Neural cell (in vitro differentiated cells): Measurements from ENCODE around the gene SLC4A9. TPM values are rescaled to one million over a fixed set of nuclear protein-coding genes. Genes with fewer than 3 reads are reported as not detected.

Experiments used
- H2AFZ ChIP-seq: fragments of 200-600, 300-800 bp; sonication (generic), shearing (Covaris generic); 2 replicates; pipeline ENCODE4 v1.6.0; 2014; ENCODE audit warnings: low read depth, mild to moderate bottlenecking, antibody characterized with exemption, low read length, moderate library complexity
- H3F3A ChIP-seq: fragments of 200-600 bp; shearing (Covaris generic); 2 replicates; pipeline ENCODE4 v1.6.1; 2016; ENCODE audit warnings: mild to moderate bottlenecking, moderate library complexity, mixed read lengths, antibody characterized with exemption, low read length; ENCODE audit not compliant: insufficient read depth, poor library complexity, severe bottlenecking
- H3K27ac ChIP-seq: fragments of 200-600, 300-800 bp; sonication (generic), shearing (Covaris generic); 2 replicates; pipeline ENCODE4 v1.5.1; 2014; ENCODE audit warnings: mild to moderate bottlenecking, low read length, moderate library complexity
- H3K27me3 ChIP-seq: fragments of 300-800, 200-600 bp; sonication (generic), shearing (Covaris generic); 2 replicates; pipeline ENCODE4 v1.6.0; 2014; ENCODE audit warnings: mild to moderate bottlenecking, low read depth, low read length, moderate library complexity; ENCODE audit not compliant: insufficient read depth
- H3K36me3 ChIP-seq: fragments of 300-800, 200-600 bp; sonication (generic), shearing (Covaris generic); 2 replicates; pipeline ENCODE4 v1.5.1; 2014; ENCODE audit warnings: mild to moderate bottlenecking, antibody characterized with exemption, low read length, moderate library complexity; ENCODE audit not compliant: insufficient read depth
- H3K4me2 ChIP-seq: fragments of 300-800, 200-600 bp; sonication (generic), shearing (Covaris generic); 2 replicates; pipeline ENCODE4 v1.6.0; 2014; ENCODE audit warnings: mild to moderate bottlenecking, low read length
- H3K4me3 ChIP-seq: fragments of 300-800, 200-600 bp; sonication (generic), shearing (Covaris generic); 2 replicates; pipeline ENCODE4 v1.5.1; 2014; ENCODE audit warnings: mild to moderate bottlenecking, low read length, moderate library complexity
- H3K79me2 ChIP-seq: fragments of 200-600 bp; shearing (Covaris generic); replicated peaks from 2 replicates; pipeline ENCODE4 v1.6.0; 2014; ENCODE audit warnings: mild to moderate bottlenecking, low read length, moderate library complexity; ENCODE audit not compliant: insufficient read depth
- H3K9ac ChIP-seq: fragments of 300-800, 200-600 bp; sonication (generic), shearing (Covaris generic); 2 replicates; pipeline ENCODE4 v1.6.1; 2016; ENCODE audit warnings: mild to moderate bottlenecking, low read length, mixed read lengths
- H3K9me2 ChIP-seq: fragments of 200-600 bp; shearing (Covaris generic); 2 replicates; pipeline ENCODE4 v1.6.1; 2016; ENCODE audit warnings: mild to moderate bottlenecking, low read length, mixed read lengths; ENCODE audit not compliant: insufficient read depth
- H3K9me3 ChIP-seq: fragments of 200-600, 300-800 bp; sonication (generic), shearing (Covaris generic); 2 replicates; pipeline ENCODE4 v1.6.1; 2016; ENCODE audit warnings: mild to moderate bottlenecking, mixed run types, low read length, moderate library complexity, mixed read lengths
- H4K20me1 ChIP-seq: fragments of 200-600 bp; shearing (Covaris generic); 2 replicates; pipeline ENCODE4 v1.6.1; 2016; ENCODE audit warnings: mild to moderate bottlenecking, mixed run types; ENCODE audit not compliant: insufficient read depth
- EP300 ChIP-seq: fragments of 450-650 bp; conservative IDR thresholded peaks from 2 replicates; pipeline ENCODE4 v1.6.1; 2014; ENCODE audit warnings: antibody characterized with exemption, mild to moderate bottlenecking, moderate library complexity; ENCODE audit not compliant: poor library complexity, severe bottlenecking
- EZH2 ChIP-seq: fragments of 200-600, 300-800 bp; shearing (Covaris generic), sonication (generic); IDR thresholded peaks from 2 replicates; pipeline ENCODE4 v1.6.1; 2014; ENCODE audit warnings: antibody characterized with exemption, low read length, borderline replicate concordance, mild to moderate bottlenecking; ENCODE audit not compliant: insufficient read depth, poor library complexity, severe bottlenecking
- MXI1 ChIP-seq: fragments of 450-650 bp; conservative IDR thresholded peaks from 2 replicates; pipeline ENCODE4 v1.6.1; 2014; ENCODE audit warnings: antibody characterized with exemption, mild to moderate bottlenecking; ENCODE audit not compliant: poor library complexity, severe bottlenecking
- POLR2AphosphoS5 ChIP-seq: IDR thresholded peaks from 2 replicates; pipeline ENCODE4 v1.6.1; 2012
- RAD21 ChIP-seq: fragments of 450-650 bp; conservative IDR thresholded peaks from 2 replicates; pipeline ENCODE4 v1.6.1; 2014; ENCODE audit warnings: antibody characterized with exemption, mild to moderate bottlenecking, moderate library complexity
- SMC3 ChIP-seq: fragments of 450-650 bp; conservative IDR thresholded peaks from 2 replicates; pipeline ENCODE4 v1.6.1; 2014; ENCODE audit warnings: antibody characterized with exemption, mild to moderate bottlenecking, moderate library complexity; ENCODE audit not compliant: poor library complexity
- TAF1 ChIP-seq: IDR thresholded peaks from 2 replicates; pipeline ENCODE4 v1.6.1; 2012; ENCODE audit warnings: low read depth
- polyA plus RNA-seq: library from polyadenylated mRNA; depleted of rRNA; stranded (reverse); fragments of >200 nt; gene quantifications from 2 replicates; pipeline ENCODE4 v1.2.3, GENCODE V29; 2014
- TF ChIP-seq, protein P1 (sequence below): fragments of 450-650 bp; IDR thresholded peaks from 2 replicates; pipeline ENCODE4 v1.5.1; 2014; ENCODE audit warnings: antibody characterized with exemption, mild to moderate bottlenecking, moderate library complexity; ENCODE audit not compliant: poor library complexity, severe bottlenecking
- TF ChIP-seq, protein P2 (sequence below): IDR thresholded peaks from 2 replicates; pipeline ENCODE4 v1.6.1; 2012; ENCODE audit warnings: borderline replicate concordance

Gene SLC4A9
- polyA plus RNA-seq, 1 donor from 2014 or later, result not detected

DNA sequence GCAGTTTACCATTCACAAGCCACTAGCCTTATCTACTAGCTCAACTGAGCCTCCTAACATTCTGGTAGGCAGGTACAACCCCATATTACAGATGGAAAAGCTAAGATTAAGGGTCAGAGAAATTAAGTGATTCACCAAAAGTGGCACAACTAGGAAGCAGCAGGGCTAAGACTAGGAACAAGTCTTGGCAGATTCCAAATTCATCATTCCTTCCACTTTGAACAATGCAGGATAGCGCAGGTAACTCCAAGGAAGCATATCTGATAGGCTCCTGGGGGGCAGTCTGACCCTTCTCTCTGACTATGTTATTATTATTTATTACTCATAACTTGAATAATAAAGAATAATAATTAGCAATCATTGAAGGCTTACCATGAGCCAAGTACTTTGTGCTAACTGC, 22.1 kb upstream of the SLC4A9 start:
- Histone ChIP-seq H4K20me1 (no peaks in the 10 kb centered on the region), H3K79me2 (no peaks in the 10 kb centered on the region), H3K36me3 (no peaks in the 10 kb centered on the region), H2AFZ (no peak overlapping the region), H3K27me3 (no peaks in the 10 kb centered on the region), H3K9me3 (no peaks in the 10 kb centered on the region), H3K27ac (no peak overlapping the region), H3K4me2 (no peak overlapping the region), H3K9me2 (no peaks in the 10 kb centered on the region), H3F3A (no peaks in the 10 kb centered on the region), H3K4me3 (no peak overlapping the region), H3K9ac (no peak overlapping the region)
- TF ChIP-seq SMC3, result no peak
- TF ChIP-seq EP300, result no peak
- TF ChIP-seq, protein P1, sequence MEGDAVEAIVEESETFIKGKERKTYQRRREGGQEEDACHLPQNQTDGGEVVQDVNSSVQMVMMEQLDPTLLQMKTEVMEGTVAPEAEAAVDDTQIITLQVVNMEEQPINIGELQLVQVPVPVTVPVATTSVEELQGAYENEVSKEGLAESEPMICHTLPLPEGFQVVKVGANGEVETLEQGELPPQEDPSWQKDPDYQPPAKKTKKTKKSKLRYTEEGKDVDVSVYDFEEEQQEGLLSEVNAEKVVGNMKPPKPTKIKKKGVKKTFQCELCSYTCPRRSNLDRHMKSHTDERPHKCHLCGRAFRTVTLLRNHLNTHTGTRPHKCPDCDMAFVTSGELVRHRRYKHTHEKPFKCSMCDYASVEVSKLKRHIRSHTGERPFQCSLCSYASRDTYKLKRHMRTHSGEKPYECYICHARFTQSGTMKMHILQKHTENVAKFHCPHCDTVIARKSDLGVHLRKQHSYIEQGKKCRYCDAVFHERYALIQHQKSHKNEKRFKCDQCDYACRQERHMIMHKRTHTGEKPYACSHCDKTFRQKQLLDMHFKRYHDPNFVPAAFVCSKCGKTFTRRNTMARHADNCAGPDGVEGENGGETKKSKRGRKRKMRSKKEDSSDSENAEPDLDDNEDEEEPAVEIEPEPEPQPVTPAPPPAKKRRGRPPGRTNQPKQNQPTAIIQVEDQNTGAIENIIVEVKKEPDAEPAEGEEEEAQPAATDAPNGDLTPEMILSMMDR, result no peak
- no peak for TF ChIP-seq MXI1
- no peak for TF ChIP-seq RAD21
- no peak for TF ChIP-seq POLR2AphosphoS5
- TF ChIP-seq TAF1, result no peak
- TF ChIP-seq, protein P2, sequence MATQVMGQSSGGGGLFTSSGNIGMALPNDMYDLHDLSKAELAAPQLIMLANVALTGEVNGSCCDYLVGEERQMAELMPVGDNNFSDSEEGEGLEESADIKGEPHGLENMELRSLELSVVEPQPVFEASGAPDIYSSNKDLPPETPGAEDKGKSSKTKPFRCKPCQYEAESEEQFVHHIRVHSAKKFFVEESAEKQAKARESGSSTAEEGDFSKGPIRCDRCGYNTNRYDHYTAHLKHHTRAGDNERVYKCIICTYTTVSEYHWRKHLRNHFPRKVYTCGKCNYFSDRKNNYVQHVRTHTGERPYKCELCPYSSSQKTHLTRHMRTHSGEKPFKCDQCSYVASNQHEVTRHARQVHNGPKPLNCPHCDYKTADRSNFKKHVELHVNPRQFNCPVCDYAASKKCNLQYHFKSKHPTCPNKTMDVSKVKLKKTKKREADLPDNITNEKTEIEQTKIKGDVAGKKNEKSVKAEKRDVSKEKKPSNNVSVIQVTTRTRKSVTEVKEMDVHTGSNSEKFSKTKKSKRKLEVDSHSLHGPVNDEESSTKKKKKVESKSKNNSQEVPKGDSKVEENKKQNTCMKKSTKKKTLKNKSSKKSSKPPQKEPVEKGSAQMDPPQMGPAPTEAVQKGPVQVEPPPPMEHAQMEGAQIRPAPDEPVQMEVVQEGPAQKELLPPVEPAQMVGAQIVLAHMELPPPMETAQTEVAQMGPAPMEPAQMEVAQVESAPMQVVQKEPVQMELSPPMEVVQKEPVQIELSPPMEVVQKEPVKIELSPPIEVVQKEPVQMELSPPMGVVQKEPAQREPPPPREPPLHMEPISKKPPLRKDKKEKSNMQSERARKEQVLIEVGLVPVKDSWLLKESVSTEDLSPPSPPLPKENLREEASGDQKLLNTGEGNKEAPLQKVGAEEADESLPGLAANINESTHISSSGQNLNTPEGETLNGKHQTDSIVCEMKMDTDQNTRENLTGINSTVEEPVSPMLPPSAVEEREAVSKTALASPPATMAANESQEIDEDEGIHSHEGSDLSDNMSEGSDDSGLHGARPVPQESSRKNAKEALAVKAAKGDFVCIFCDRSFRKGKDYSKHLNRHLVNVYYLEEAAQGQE, result no peak
- TF ChIP-seq EZH2, result no peak

DNA sequence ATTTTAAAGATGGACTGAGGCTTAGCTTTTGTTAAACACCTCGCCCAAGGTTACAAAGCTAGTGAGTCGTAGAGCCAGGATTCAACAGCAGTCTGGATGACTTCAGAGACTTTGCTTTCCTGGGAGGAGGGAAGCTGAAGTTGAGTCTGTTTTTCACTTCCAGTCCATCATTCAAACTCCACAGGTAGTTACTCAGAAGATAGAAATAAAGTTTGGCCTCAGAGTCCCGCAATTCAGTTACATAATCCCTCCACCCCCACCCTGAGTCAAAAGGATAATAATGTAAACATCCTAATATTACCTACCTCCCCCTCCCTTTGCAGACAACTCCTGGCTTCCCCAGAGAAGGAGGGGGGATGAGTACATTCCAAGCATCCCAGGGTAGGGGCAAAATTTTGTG, 21.7 kb upstream of the SLC4A9 start:
- Histone ChIP-seq H3K9me3 (no peaks in the 10 kb centered on the region), H3K4me3 (no peak overlapping the region), H3F3A (no peaks in the 10 kb centered on the region), H3K9me2 (no peaks in the 10 kb centered on the region), H3K27ac (no peak overlapping the region), H3K27me3 (no peaks in the 10 kb centered on the region), H3K9ac (no peak overlapping the region), H3K79me2 (no peaks in the 10 kb centered on the region), H3K4me2 (no peak overlapping the region), H3K36me3 (no peaks in the 10 kb centered on the region), H2AFZ (no peak overlapping the region), H4K20me1 (no peaks in the 10 kb centered on the region)
- TF ChIP-seq, protein P1, result no peak
- TF ChIP-seq EZH2, result no peak
- TF ChIP-seq TAF1, result no peak
- TF ChIP-seq EP300, result no peak
- TF ChIP-seq, protein P2, result no peak
- no peak for TF ChIP-seq POLR2AphosphoS5
